ENCODE results near the gene MAP2K1.

GRCh38 chr15:66461917-66462316 is 75.2 kb downstream of the MAP2K1 start:
- TF ChIP-seq CTCF (conservative IDR thresholded peaks at IDR 0.05), result no peak
- no peak for TF ChIP-seq ZFX (IDR thresholded peaks at IDR 0.05)
